Measurements from ENCODE around the gene EHMT2.
"Not testable (repeated sequence)": the region's sequence is repeated elsewhere in the genome, so short reads cannot be mapped to it uniquely, and the experiment has no call there.

Gene EHMT2

GRCh38 chr6:31915756-31916155 is 18.3 kb upstream of the EHMT2 start:
- DNase-seq = no peak

GRCh38 chr6:31915351-31915750 is 17.9 kb upstream of the EHMT2 start:
- DNase-seq = no peak

GRCh38 chr6:31911826-31912585 is 14.5 kb upstream of the EHMT2 start:
- no peak for DNase-seq

GRCh38 chr6:31909298-31909697 is 11.8 kb upstream of the EHMT2 start:
- not testable (repeated sequence) for DNase-seq

- no peak for DNase-seq
These were observed 11.3 kb upstream of the EHMT2 start for GRCh38 chr6:31908791-31909190.

GRCh38 chr6:31908255-31908654 is 10.8 kb upstream of the EHMT2 start:
- not testable (repeated sequence) for DNase-seq

- no peak for DNase-seq
These were observed 9.8 kb upstream of the EHMT2 start for GRCh38 chr6:31907158-31907813.

GRCh38 chr6:31906727-31907126 is 9.2 kb upstream of the EHMT2 start:
- DNase-seq = not testable (repeated sequence)

GRCh38 chr6:31906122-31906521 is 8.6 kb upstream of the EHMT2 start:
- DNase-seq = no peak

GRCh38 chr6:31905041-31905440 is 7.5 kb upstream of the EHMT2 start:
- DNase-seq = no peak

- DNase-seq = no peak
These were observed 6.5 kb upstream of the EHMT2 start for GRCh38 chr6:31903957-31904356.

- DNase-seq = peak in 55 of 56 donors; percentile 62 to 97 (median 93)
These were observed 4.6 kb upstream of the EHMT2 start, which contains the start of gene ZBTB12 for GRCh38 chr6:31901953-31902643. TSS of gene ZBTB12 (minus strand) at chr6:31902086. CDS start at chr6:31901305, 781 bp downstream.

GRCh38 chr6:31901415-31901952 is 4.0 kb upstream of the EHMT2 start:
- peak in 42 of 56 donors; percentile 31 to 87 (median 71) for DNase-seq

- DNase-seq = peak in 17 of 56 donors; percentile 22 to 60 (median 49)
These were observed 3.5 kb upstream of the EHMT2 start for GRCh38 chr6:31900917-31901414.

- no peak for DNase-seq
These were observed 2.6 kb upstream of the EHMT2 start for GRCh38 chr6:31899882-31900722.

- DNase-seq = no peak
These were observed 1.7 kb upstream of the EHMT2 start for GRCh38 chr6:31899215-31899614.

GRCh38 chr6:31898383-31899011 is 999 bp upstream of the EHMT2 start:
- peak in 14 of 56 donors; percentile 13 to 52 (median 36) for DNase-seq

GRCh38 chr6:31896856-31897611 is 464 bp downstream of the EHMT2 start:
- peak in 2 of 56 donors; percentile 18 to 51 for DNase-seq

GRCh38 chr6:31896493-31896855 is 1.0 kb downstream of the EHMT2 start:
- no peak for DNase-seq

Data from nucleus accumbens (tissue), 56 donors.